GM10248 (cell line): ENCODE data around the gene OGN.

Experiments used
- CTCF ChIA-PET: fragments of 300-600 bp; sonication (Branson Sonifier 250); formaldehyde crosslinking; extraction: SDS; loops from one replicate; lab custom pipeline; 2021; ENCODE audit warnings: antibody characterized with exemption; lab: Yijun Ruan, JAX
- POLR2A ChIA-PET: fragments of 350-650 bp; sonication (Branson Sonifier 250); formaldehyde crosslinking; extraction: SDS; loops from one replicate; lab custom pipeline; 2020; ENCODE audit warnings: antibody characterized with exemption; lab: Yijun Ruan, JAX
- DNase-seq: peaks from one replicate; pipeline ENCODE4 v3.0.0; 2012; ENCODE audit errors: extremely low spot score
- CTCF ChIP-seq: IDR thresholded peaks from 2 replicates; pipeline ENCODE4 v1.5.1; 2012; ENCODE audit warnings: mild to moderate bottlenecking, low read depth; ENCODE audit errors: extremely low read depth, missing control alignments, control extremely low read depth

Gene OGN

GRCh38 chr9:92369075-92369474 is 35.3 kb downstream of the OGN start:
- DNase-seq = no peak
- ChIA-PET POLR2A (no interaction called here), CTCF (interaction anchor here (1.1 kb wide), 1 partner anchor 12 kb away, joined by 4 read pairs; no protein-coding TSS in a partner anchor)
- TF ChIP-seq CTCF = no peak

- no peak for DNase-seq
- no peak for TF ChIP-seq CTCF
- ChIA-PET POLR2A (no interaction called here), CTCF (interaction anchor here (0.6 to 1.2 kb wide), 2 partner anchors 34 to 229 kb away, joined by 3 read pairs; partner anchors contain the start of gene CENPP)
These were observed 44.3 kb downstream of the OGN start for GRCh38 chr9:92360083-92360482.

- DNase-seq = no peak
- POLR2A ChIA-PET = no interaction called here
- TF ChIP-seq CTCF = no peak
- CTCF ChIA-PET = interaction anchor here (1.2 kb wide), 1 partner anchor 230 kb away, joined by 3 read pairs; no protein-coding TSS in a partner anchor
These were observed 44.9 kb downstream of the OGN start for GRCh38 chr9:92359394-92359995.

- CTCF ChIA-PET = no interaction called here
- no peak for DNase-seq
- POLR2A ChIA-PET = no interaction called here
- no peak for TF ChIP-seq CTCF
These were observed 51.3 kb downstream of the OGN start for GRCh38 chr9:92353051-92353450.

- DNase-seq = no peak
- no peak for TF ChIP-seq CTCF
- ChIA-PET CTCF (interaction anchor here (1.0 kb wide), 1 partner anchor 15 kb away, joined by 4 read pairs; no protein-coding TSS in a partner anchor), POLR2A (no interaction called here)
These were observed 53.6 kb downstream of the OGN start for GRCh38 chr9:92350740-92351133.

GRCh38 chr9:92349771-92350739 is 54.3 kb downstream of the OGN start:
- CTCF ChIA-PET = interaction anchor here (1.0 kb wide), 1 partner anchor 15 kb away, joined by 4 read pairs; no protein-coding TSS in a partner anchor
- POLR2A ChIA-PET = no interaction called here
- DNase-seq = no peak
- no peak for TF ChIP-seq CTCF
